GM12872 (cell line): ENCODE data around the gene STIMATE.
A peak's percentile ranks its signal among the peaks of the same experiment; 100 is the strongest.

Experiments used
- TF ChIP-seq, protein P1 (sequence below): IDR thresholded peaks from 3 replicates; pipeline ENCODE4 v1.5.1; 2011; ENCODE audit warnings: low read depth, mild to moderate bottlenecking, low read length, moderate library complexity; ENCODE audit not compliant: insufficient read depth

Gene STIMATE

GRCh38 chr3:52824037-52824436 is 73.3 kb downstream of the STIMATE start:
- TF ChIP-seq, protein P1, sequence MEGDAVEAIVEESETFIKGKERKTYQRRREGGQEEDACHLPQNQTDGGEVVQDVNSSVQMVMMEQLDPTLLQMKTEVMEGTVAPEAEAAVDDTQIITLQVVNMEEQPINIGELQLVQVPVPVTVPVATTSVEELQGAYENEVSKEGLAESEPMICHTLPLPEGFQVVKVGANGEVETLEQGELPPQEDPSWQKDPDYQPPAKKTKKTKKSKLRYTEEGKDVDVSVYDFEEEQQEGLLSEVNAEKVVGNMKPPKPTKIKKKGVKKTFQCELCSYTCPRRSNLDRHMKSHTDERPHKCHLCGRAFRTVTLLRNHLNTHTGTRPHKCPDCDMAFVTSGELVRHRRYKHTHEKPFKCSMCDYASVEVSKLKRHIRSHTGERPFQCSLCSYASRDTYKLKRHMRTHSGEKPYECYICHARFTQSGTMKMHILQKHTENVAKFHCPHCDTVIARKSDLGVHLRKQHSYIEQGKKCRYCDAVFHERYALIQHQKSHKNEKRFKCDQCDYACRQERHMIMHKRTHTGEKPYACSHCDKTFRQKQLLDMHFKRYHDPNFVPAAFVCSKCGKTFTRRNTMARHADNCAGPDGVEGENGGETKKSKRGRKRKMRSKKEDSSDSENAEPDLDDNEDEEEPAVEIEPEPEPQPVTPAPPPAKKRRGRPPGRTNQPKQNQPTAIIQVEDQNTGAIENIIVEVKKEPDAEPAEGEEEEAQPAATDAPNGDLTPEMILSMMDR = no peak

- TF ChIP-seq, protein P1 = no peak
Observed at GRCh38 chr3:52822363-52822762, 75.0 kb downstream of the STIMATE start.

GRCh38 chr3:52820736-52821135 is 76.6 kb downstream of the STIMATE start:
- TF ChIP-seq, protein P1 = peak; percentile 89

- TF ChIP-seq, protein P1 = no peak
Observed at GRCh38 chr3:52819936-52820335, 77.4 kb downstream of the STIMATE start.

DNA sequence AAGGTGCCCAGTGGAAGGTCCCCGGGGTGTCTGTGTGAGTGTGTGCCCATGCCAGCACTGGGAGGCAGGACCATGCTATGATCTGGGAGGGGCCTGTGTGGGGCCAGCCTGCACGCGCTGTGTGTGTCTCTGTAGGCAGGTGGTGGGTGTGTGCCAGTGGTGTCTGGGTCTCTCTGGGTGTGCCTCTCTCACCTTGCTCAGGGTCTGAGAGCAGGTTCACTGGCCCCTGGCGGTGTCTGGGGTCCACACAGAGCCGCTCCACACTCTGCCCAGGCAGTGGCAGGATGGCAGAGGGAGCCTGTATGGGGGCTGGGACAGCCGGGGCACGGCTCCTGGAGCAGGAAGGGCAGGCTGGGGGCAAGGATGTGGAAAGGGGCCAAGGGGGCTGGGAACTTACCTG is 79.5 kb downstream of the STIMATE start:
- TF ChIP-seq, protein P1 = no peak

DNA sequence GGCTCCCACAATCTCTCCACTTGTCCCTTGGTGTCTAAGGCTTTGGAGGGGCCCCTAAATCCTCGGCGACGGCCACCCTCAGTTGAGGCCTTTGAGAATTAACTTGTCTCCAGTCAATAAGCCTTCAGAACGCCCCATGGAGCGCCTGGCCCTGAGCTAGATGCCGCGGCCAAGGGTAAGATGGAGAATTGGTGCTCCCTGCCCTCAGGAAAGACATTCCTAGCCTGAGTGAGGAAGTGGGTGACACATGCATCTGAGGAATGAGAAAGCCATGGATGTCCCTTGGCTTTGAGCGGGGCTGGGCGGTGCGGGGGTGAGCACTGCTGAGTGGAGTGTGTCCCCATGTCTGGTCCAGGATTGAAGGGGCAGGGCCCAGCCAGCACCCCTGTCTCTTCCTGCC is 80.1 kb downstream of the STIMATE start:
- TF ChIP-seq, protein P1 = no peak

- TF ChIP-seq, protein P1 = no peak
Observed at GRCh38 chr3:52816654-52817053, 80.7 kb downstream of the STIMATE start.

DNA sequence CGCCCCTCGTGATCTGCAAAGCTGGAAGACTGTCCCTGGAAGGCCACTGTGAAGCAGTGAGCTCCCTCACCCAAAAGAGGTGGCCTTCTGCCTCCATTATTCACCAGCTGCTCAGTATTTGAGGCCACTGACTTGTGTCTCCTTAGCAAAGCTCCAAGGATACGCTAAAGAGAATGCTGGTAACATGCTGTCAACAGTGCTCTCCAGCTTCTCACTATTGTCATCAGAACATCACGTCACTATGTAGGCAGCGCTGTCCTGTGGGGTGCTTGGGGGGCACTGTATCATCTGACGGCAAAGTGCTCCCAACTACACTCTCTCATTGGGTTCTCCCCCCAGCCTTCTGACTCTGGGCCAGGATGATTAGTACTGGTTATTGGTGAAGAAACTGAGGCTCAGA is 81.1 kb downstream of the STIMATE start:
- TF ChIP-seq, protein P1 = no peak
